ENCODE measurements around the gene RGSL1. TPM values are rescaled to one million over a fixed set of nuclear protein-coding genes. Genes with fewer than 3 reads are reported as not detected.

The RGSL1 gene
- total RNA-seq, 1 experiment from 2014 or later = not detected

DNA sequence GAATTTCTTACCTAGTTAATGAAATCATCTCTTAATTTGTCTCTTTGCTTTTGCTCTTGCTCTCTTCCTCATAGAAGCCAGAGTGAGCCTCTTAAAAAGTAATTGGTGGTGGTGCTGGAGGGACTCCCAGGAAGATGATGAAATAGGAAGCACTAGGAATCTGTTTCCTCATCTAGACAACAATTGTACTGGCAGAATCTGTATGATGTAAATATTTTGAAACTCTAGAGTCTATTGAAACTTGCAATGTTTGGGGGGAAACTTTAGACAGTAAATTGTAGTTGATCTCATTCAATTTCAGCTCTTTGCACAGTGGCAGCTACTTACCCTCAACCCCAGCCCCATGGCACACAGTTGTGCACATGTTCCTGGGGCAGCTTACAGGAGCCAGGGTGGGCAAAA, 10.6 kb downstream of the RGSL1 start:
- TF ChIP-seq, protein P1, sequence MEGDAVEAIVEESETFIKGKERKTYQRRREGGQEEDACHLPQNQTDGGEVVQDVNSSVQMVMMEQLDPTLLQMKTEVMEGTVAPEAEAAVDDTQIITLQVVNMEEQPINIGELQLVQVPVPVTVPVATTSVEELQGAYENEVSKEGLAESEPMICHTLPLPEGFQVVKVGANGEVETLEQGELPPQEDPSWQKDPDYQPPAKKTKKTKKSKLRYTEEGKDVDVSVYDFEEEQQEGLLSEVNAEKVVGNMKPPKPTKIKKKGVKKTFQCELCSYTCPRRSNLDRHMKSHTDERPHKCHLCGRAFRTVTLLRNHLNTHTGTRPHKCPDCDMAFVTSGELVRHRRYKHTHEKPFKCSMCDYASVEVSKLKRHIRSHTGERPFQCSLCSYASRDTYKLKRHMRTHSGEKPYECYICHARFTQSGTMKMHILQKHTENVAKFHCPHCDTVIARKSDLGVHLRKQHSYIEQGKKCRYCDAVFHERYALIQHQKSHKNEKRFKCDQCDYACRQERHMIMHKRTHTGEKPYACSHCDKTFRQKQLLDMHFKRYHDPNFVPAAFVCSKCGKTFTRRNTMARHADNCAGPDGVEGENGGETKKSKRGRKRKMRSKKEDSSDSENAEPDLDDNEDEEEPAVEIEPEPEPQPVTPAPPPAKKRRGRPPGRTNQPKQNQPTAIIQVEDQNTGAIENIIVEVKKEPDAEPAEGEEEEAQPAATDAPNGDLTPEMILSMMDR (conservative IDR thresholded peaks at IDR 0.05; ENCODE audit: low read depth, low read length) = no peak
- TF ChIP-seq EZH2 (IDR thresholded peaks at IDR 0.05; ENCODE audit: borderline replicate concordance, low read depth, low read length, poor library complexity, severe bottlenecking) = no peak
- peak; percentile 47 for DNase-seq (ENCODE audit: low spot score)
- CTCF ChIA-PET = no interaction called here
- POLR2A ChIA-PET (ENCODE audit: low non-redundant PET) = interaction anchor here (0.6 kb wide), 1 partner anchor 142 kb away, joined by 4 read pairs; no protein-coding TSS in a partner anchor
- Histone ChIP-seq H3K4me1 (ENCODE audit: insufficient read depth, low read length, poor library complexity, severe bottlenecking) (peaks cover 4% of the 10 kb centered on the region), H3K27me3 (replicated peaks; ENCODE audit: insufficient read depth, low read depth, low read length, poor library complexity) (no peaks in the 10 kb centered on the region), H3K9me3 (ENCODE audit: low read depth, low read length, poor library complexity, severe bottlenecking) (no peaks in the 10 kb centered on the region), H3K4me3 (ENCODE audit: low read depth, low read length, poor library complexity, severe bottlenecking) (no peak overlapping the region), H3K27ac (ENCODE audit: low read depth, low read length, poor library complexity, severe bottlenecking) (peak overlapping the region; percentile 26), H3K36me3 (ENCODE audit: insufficient read depth, low read length, poor library complexity, severe bottlenecking) (no peaks in the 10 kb centered on the region)
- BruUV-seq (replicated peaks) = no TSS peak
- intact Hi-C loops (cut with micrococcal nuclease; ENCODE audit: unreplicated experiment) = no loop called here

DNA sequence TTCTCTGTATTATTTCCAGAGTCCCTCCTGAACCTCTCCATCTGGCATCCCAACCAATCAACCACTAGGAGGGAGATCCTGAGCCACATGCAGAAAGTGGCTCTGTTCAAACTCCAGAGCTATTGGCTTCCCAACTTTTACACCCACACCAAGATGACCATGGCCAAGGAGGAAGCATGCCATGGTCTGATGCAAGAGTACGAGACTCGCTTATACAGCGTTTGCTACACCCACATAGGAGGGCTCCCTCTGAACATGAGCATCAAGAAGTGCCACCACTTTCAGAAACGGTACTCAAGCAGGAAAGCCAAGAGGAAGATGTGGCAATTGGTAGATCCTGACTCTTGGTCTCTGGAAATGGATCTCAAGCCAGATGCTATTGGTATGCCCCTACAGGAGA, 23.6 kb downstream of the RGSL1 start:
- H3K4me1 ChIP-seq (ENCODE audit: insufficient read depth, low read length, poor library complexity, severe bottlenecking) = no peaks in the 10 kb centered on the region
- intact Hi-C loops (cut with micrococcal nuclease; ENCODE audit: unreplicated experiment) = no loop called here
- H3K4me3 ChIP-seq (ENCODE audit: low read depth, low read length, poor library complexity, severe bottlenecking) = no peak overlapping the region
- H3K27me3 ChIP-seq (replicated peaks; ENCODE audit: insufficient read depth, low read depth, low read length, poor library complexity) = peaks cover 20% of the 10 kb centered on the region
- ChIA-PET POLR2A (ENCODE audit: low non-redundant PET) (no interaction called here), CTCF (no interaction called here)
- no TSS peak for BruUV-seq (replicated peaks)
- H3K27ac ChIP-seq (ENCODE audit: low read depth, low read length, poor library complexity, severe bottlenecking) = no peak overlapping the region
- TF ChIP-seq EZH2 (IDR thresholded peaks at IDR 0.05; ENCODE audit: borderline replicate concordance, low read depth, low read length, poor library complexity, severe bottlenecking) = no peak
- TF ChIP-seq, protein P1 (conservative IDR thresholded peaks at IDR 0.05; ENCODE audit: low read depth, low read length) = no peak
- no peaks in the 10 kb centered on the region for H3K9me3 ChIP-seq (ENCODE audit: low read depth, low read length, poor library complexity, severe bottlenecking)
- H3K36me3 ChIP-seq (ENCODE audit: insufficient read depth, low read length, poor library complexity, severe bottlenecking) = no peaks in the 10 kb centered on the region
- no peak for DNase-seq (ENCODE audit: low spot score)

DNA sequence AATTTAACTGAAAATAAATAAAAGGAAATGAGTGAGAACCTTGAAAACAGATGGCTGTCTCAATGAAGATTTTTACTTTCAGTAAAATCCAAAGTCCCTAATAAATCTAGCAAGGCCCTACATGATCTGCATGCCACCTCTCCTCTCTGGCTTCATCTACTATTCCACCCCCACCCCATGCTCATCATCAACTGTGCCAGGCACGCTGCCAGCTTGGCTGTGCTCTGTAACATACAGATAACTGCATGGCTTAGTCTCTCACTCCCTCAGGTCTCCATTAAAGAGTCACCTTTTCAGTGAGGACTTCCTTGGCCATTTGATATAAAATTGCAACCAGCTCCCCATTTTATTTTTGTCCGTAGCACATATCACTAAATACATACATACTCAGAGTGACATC, 26.7 kb downstream of the RGSL1 start:
- H3K4me3 ChIP-seq (ENCODE audit: low read depth, low read length, poor library complexity, severe bottlenecking) = no peak overlapping the region
- intact Hi-C loops (cut with micrococcal nuclease; ENCODE audit: unreplicated experiment) = no loop called here
- no peak overlapping the region for H3K27ac ChIP-seq (ENCODE audit: low read depth, low read length, poor library complexity, severe bottlenecking)
- no peaks in the 10 kb centered on the region for H3K4me1 ChIP-seq (ENCODE audit: insufficient read depth, low read length, poor library complexity, severe bottlenecking)
- H3K36me3 ChIP-seq (ENCODE audit: insufficient read depth, low read length, poor library complexity, severe bottlenecking) = no peaks in the 10 kb centered on the region
- CTCF ChIA-PET = no interaction called here
- BruUV-seq (replicated peaks) = no TSS peak
- POLR2A ChIA-PET (ENCODE audit: low non-redundant PET) = no interaction called here
- TF ChIP-seq EZH2 (IDR thresholded peaks at IDR 0.05; ENCODE audit: borderline replicate concordance, low read depth, low read length, poor library complexity, severe bottlenecking) = no peak
- TF ChIP-seq, protein P1 (conservative IDR thresholded peaks at IDR 0.05; ENCODE audit: low read depth, low read length) = no peak
- peaks cover 10% of the 10 kb centered on the region for H3K27me3 ChIP-seq (replicated peaks; ENCODE audit: insufficient read depth, low read depth, low read length, poor library complexity)
- H3K9me3 ChIP-seq (ENCODE audit: low read depth, low read length, poor library complexity, severe bottlenecking) = no peaks in the 10 kb centered on the region
- DNase-seq (ENCODE audit: low spot score) = no peak
